ENCODE data around the gene PALM3.

GRCh38 chr19:14027856-14028450 is 33.9 kb downstream of the PALM3 start, which contains the start of gene RLN3:
- TF ChIP-seq POLR2A (IDR thresholded peaks at IDR 0.05; ENCODE audit: low read depth, low read length), result no peak
- TF ChIP-seq POLR2AphosphoS5 (IDR thresholded peaks at IDR 0.05; ENCODE audit: low read depth, low read length), result no peak

All from GM12892 (cell line).